ENCODE measurements around the gene SLC9A9. TPM values are rescaled to one million over a fixed set of nuclear protein-coding genes. Genes with fewer than 3 reads are reported as not detected.

The SLC9A9 gene
- total RNA-seq, 2 experiments from 2014 or later: 12.2 TPM

DNA sequence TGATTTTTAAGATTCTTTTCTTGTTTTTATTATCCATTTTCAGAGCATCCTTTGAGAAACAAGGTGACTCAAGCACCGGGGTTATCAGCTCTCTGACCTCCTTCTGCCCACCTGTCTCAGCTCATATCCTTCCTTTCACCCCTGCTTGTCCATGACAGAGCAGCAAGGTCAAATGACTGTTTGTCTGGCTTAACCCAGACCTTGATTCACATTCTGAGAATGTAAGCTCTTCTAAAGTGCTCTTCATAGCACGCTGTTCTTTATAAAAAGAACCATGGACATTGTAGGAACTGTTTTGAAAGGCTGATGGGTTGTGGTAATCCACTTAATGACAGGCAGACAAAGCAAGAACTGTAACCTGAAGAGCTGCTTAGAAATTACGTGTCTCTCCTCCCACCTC, 606.2 kb downstream of the SLC9A9 start:
- Mint-ChIP-seq H3K36me3 (ENCODE audit: low read depth) (no peaks in the 10 kb centered on the region), H3K27ac (peak overlapping the region; percentile 6), H3K4me1 (ENCODE audit: low read depth) (peaks cover 10% of the 10 kb centered on the region), H3K9me3 (peaks cover 2% of the 10 kb centered on the region), H3K27me3 (no peaks in the 10 kb centered on the region), H3K4me3 (no peak overlapping the region)
- DNase-seq (no peak), ATAC-seq (ENCODE audit: poor library complexity) (no peak)
- no peak for TF ChIP-seq CTCF (IDR thresholded peaks at IDR 0.05)
- ChIA-PET CTCF (no interaction called here), POLR2A (no interaction called here)
- Histone ChIP-seq H3K4me1 (ENCODE audit: insufficient read depth, low read length) (no peaks in the 10 kb centered on the region), H3K27ac (ENCODE audit: low read depth in 1 of 2, low read length in 2 of 2) (no peak overlapping the region), H3K4me3 (ENCODE audit: low read length) (no peak overlapping the region), H3K9me3 (ENCODE audit: control insufficient read depth in 1 of 2, insufficient read depth in 1 of 2, low read length in 2 of 2) (peaks cover 0 to 5% of the 10 kb centered on the region in 2 experiments), H3K27me3 (ENCODE audit: control insufficient read depth in 1 of 2, insufficient read depth in 2 of 2, low read length in 2 of 2) (no peaks in the 10 kb centered on the region), H3K36me3 (ENCODE audit: insufficient read depth, low read length) (no peaks in the 10 kb centered on the region)
- intact Hi-C loops (cut with DNase I, micrococcal nuclease): no loop called here

DNA sequence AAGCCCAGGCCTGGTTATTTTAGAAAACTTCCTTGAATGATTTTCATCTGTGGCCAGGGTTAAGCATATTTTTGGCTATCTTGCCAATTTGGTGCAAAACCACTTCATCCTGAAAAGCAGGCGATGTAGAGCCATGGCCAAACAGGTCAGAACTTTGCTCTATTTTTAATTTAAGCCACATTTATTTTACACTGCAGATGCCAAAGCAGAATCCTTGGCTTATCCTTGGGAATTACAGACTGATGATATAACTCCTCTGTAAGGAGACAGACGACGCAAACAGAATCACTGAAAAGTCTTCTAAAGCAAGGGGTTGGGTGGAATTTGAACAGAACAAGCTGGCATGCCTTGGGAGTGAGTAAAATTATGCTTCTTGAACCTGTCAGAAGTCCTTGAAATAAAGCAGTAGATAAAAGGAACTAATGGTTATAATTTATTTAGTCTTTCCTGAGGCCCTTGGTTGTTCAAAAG, 606.8 kb downstream of the SLC9A9 start:
- no peak for DNase-seq
- Histone ChIP-seq H3K4me3 (ENCODE audit: low read length) (no peak overlapping the region), H3K27me3 (ENCODE audit: control insufficient read depth in 1 of 2, insufficient read depth in 2 of 2, low read length in 2 of 2) (no peaks in the 10 kb centered on the region), H3K27ac (ENCODE audit: low read depth in 1 of 2, low read length in 2 of 2) (no peak overlapping the region), H3K9me3 (ENCODE audit: control insufficient read depth in 1 of 2, insufficient read depth in 1 of 2, low read length in 2 of 2) (peaks cover 0 to 8% of the 10 kb centered on the region in 2 experiments), H3K36me3 (ENCODE audit: insufficient read depth, low read length) (no peaks in the 10 kb centered on the region), H3K4me1 (ENCODE audit: insufficient read depth, low read length) (no peaks in the 10 kb centered on the region)
- ChIA-PET CTCF (interaction anchor here (0.7 kb wide), 1 partner anchor 19 kb away, joined by 3 read pairs; no protein-coding TSS in a partner anchor), POLR2A (no interaction called here)
- ATAC-seq (ENCODE audit: poor library complexity): no peak
- H3K9me3 Mint-ChIP-seq: peaks cover 2% of the 10 kb centered on the region
- H3K27me3 Mint-ChIP-seq: no peaks in the 10 kb centered on the region
- no peak for TF ChIP-seq CTCF (IDR thresholded peaks at IDR 0.05)
- H3K27ac Mint-ChIP-seq: no peak overlapping the region
- peaks cover 10% of the 10 kb centered on the region for H3K4me1 Mint-ChIP-seq (ENCODE audit: low read depth)
- H3K4me3 Mint-ChIP-seq: no peak overlapping the region
- intact Hi-C loops (cut with DNase I, micrococcal nuclease): no loop called here
- H3K36me3 Mint-ChIP-seq (ENCODE audit: low read depth): no peaks in the 10 kb centered on the region

DNA sequence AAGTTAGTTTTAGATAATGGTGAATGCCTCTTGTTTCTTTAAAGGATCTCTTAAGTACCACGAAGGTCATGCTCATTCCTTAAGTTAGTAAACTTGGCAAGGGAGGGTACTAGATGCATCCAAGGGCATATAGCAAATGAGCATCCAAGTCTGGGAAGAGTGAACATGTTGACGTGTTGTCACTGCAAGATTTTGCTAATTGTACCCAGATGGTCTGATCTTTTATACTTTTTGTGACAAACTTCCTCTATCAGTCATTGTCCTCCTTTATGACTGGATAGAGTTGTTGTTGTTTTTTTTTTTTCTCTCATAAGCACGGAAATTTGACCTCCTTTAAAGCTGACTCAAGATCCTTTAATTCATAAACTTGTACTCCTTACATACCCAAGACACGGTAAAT, 607.4 kb downstream of the SLC9A9 start:
- Histone ChIP-seq H3K36me3 (ENCODE audit: insufficient read depth, low read length) (no peaks in the 10 kb centered on the region), H3K4me1 (ENCODE audit: insufficient read depth, low read length) (no peaks in the 10 kb centered on the region), H3K27ac (ENCODE audit: low read depth in 1 of 2, low read length in 2 of 2) (no peak overlapping the region), H3K27me3 (ENCODE audit: control insufficient read depth in 1 of 2, insufficient read depth in 2 of 2, low read length in 2 of 2) (no peaks in the 10 kb centered on the region), H3K9me3 (ENCODE audit: control insufficient read depth in 1 of 2, insufficient read depth in 1 of 2, low read length in 2 of 2) (peaks cover 0 to 8% of the 10 kb centered on the region in 2 experiments), H3K4me3 (ENCODE audit: low read length) (no peak overlapping the region)
- ChIA-PET POLR2A (no interaction called here), CTCF (interaction anchor here (0.7 kb wide), 1 partner anchor 19 kb away, joined by 3 read pairs; no protein-coding TSS in a partner anchor)
- TF ChIP-seq CTCF (IDR thresholded peaks at IDR 0.05): no peak
- Mint-ChIP-seq H3K9me3 (peaks cover 2% of the 10 kb centered on the region), H3K4me1 (ENCODE audit: low read depth) (peaks cover 10% of the 10 kb centered on the region), H3K36me3 (ENCODE audit: low read depth) (no peaks in the 10 kb centered on the region), H3K4me3 (no peak overlapping the region), H3K27me3 (no peaks in the 10 kb centered on the region), H3K27ac (no peak overlapping the region)
- ATAC-seq (ENCODE audit: poor library complexity) (no peak), DNase-seq (no peak)
- intact Hi-C loops (cut with DNase I, micrococcal nuclease): no loop called here

Measured in CD4-positive, alpha-beta T cell (primary cell).